Measurements from ENCODE around the gene ME3.

DNA sequence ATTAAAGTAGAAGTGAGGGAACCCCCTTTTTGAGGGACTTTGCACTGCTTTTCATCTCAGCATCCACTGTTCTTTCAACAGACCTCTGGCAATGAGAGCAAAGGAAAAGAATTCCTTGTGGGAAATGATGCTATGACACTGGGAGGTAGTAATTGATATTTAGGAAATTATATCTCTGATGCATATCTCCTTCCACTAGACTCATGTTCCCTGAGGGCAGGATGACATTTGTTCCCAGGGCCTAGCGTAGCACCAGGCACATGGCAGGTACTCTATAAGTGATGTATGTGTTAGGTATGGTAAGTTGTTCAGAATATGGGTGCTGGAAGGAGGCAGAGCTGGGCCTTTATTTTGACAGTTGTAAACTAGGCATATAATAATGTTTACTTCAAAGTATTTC lies 154.9 kb downstream of the ME3 start:
- TF ChIP-seq, protein P1, sequence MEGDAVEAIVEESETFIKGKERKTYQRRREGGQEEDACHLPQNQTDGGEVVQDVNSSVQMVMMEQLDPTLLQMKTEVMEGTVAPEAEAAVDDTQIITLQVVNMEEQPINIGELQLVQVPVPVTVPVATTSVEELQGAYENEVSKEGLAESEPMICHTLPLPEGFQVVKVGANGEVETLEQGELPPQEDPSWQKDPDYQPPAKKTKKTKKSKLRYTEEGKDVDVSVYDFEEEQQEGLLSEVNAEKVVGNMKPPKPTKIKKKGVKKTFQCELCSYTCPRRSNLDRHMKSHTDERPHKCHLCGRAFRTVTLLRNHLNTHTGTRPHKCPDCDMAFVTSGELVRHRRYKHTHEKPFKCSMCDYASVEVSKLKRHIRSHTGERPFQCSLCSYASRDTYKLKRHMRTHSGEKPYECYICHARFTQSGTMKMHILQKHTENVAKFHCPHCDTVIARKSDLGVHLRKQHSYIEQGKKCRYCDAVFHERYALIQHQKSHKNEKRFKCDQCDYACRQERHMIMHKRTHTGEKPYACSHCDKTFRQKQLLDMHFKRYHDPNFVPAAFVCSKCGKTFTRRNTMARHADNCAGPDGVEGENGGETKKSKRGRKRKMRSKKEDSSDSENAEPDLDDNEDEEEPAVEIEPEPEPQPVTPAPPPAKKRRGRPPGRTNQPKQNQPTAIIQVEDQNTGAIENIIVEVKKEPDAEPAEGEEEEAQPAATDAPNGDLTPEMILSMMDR (conservative IDR thresholded peaks at IDR 0.05; ENCODE audit: low read length), result no peak
- no peak for TF ChIP-seq EZH2phosphoT487 (IDR thresholded peaks at IDR 0.05; ENCODE audit: borderline replicate concordance, low read depth, low read length)
